CD4-positive, alpha-beta T cell treated with Interleukin-21 for 1 hour (primary cell): Measurements from ENCODE around the gene LIFR.

Experiments used
- DNase-seq: peaks from one replicate; pipeline ENCODE4 v3.0.0-alpha.2; 2020

Gene LIFR

GRCh38 chr5:38465061-38465460, 91.4 kb downstream of the LIFR start:
- DNase-seq = no peak

GRCh38 chr5:38463634-38464521, 92.6 kb downstream of the LIFR start:
- DNase-seq = no peak

- no peak for DNase-seq
These were observed 93.3 kb downstream of the LIFR start for GRCh38 chr5:38462976-38463633.

- DNase-seq = no peak
These were observed 98.3 kb downstream of the LIFR start for GRCh38 chr5:38458174-38458573.

- DNase-seq = no peak
These were observed 99.6 kb downstream of the LIFR start for GRCh38 chr5:38456657-38457399.

GRCh38 chr5:38455796-38456330, 100.6 kb downstream of the LIFR start:
- DNase-seq = no peak

GRCh38 chr5:38453921-38454320, 102.5 kb downstream of the LIFR start:
- DNase-seq = no peak

GRCh38 chr5:38453506-38453905, 102.9 kb downstream of the LIFR start:
- DNase-seq = peak; percentile 73

- no peak for DNase-seq
These were observed 104.2 kb downstream of the LIFR start for GRCh38 chr5:38452201-38452600.

GRCh38 chr5:38451074-38451725, 105.2 kb downstream of the LIFR start:
- no peak for DNase-seq

- DNase-seq = no peak
These were observed 105.8 kb downstream of the LIFR start for GRCh38 chr5:38450627-38451026.

- DNase-seq = no peak
These were observed 107.7 kb downstream of the LIFR start for GRCh38 chr5:38448568-38449350.

GRCh38 chr5:38447786-38448185, 108.7 kb downstream of the LIFR start:
- DNase-seq = no peak

GRCh38 chr5:38447056-38447455, 109.4 kb downstream of the LIFR start:
- DNase-seq = no peak

GRCh38 chr5:38446029-38446522, 110.4 kb downstream of the LIFR start:
- DNase-seq = no peak

GRCh38 chr5:38445374-38446028, 110.9 kb downstream of the LIFR start:
- DNase-seq = no peak

- no peak for DNase-seq
These were observed 113.1 kb downstream of the LIFR start for GRCh38 chr5:38443390-38443789.

GRCh38 chr5:38442247-38442573, 114.2 kb downstream of the LIFR start:
- no peak for DNase-seq

- peak; percentile 81 for DNase-seq
These were observed 114.8 kb downstream of the LIFR start for GRCh38 chr5:38441453-38442246.

- no peak for DNase-seq
These were observed 117.7 kb downstream of the LIFR start for GRCh38 chr5:38438757-38439156.
